Daoy (cell line): Measurements from ENCODE around the gene CD28. TPM values are rescaled to one million over a fixed set of nuclear protein-coding genes. Genes with fewer than 3 reads are reported as not detected.
"Not testable (repeated sequence)": the region's sequence is repeated elsewhere in the genome, so short reads cannot be mapped to it uniquely, and the experiment has no call there.

Experiments
- DNase-seq: peaks from one replicate; pipeline ENCODE4 v3.0.0-alpha.2; 2015; ENCODE audit warnings: low read depth
- total RNA-seq: library from RNA; depleted of rRNA; stranded (reverse); fragments of >200 nt; shearing (Covaris generic); gene quantifications from 2 replicates; pipeline ENCODE4 v1.2.3, GENCODE V29; 2014; rRNA removed

CD28 gene
- total RNA-seq, 1 experiment from 2014 or later, result not detected

- DNase-seq, result no peak
Measured at GRCh38 chr2:203783496-203784203, 77.2 kb downstream of the CD28 start.

- DNase-seq, result not testable (repeated sequence)
Measured at GRCh38 chr2:203784710-203785270, 78.4 kb downstream of the CD28 start.

GRCh38 chr2:203785391-203786110 lies 79.1 kb downstream of the CD28 start:
- not testable (repeated sequence) for DNase-seq

GRCh38 chr2:203786549-203787351 lies 80.3 kb downstream of the CD28 start:
- no peak for DNase-seq

GRCh38 chr2:203787979-203788378 lies 81.5 kb downstream of the CD28 start:
- no peak for DNase-seq

Other genes with a start within 250 kb of the CD28 start
- 5.8 and 16.4 TPM in 2 replicates for gene RAPH1, start 171.3 kb upstream of the CD28 start, total RNA-seq
- not detected in 2 replicates for gene CTLA4, start 161.1 kb downstream of the CD28 start, total RNA-seq
- not detected in 2 replicates for gene ICOS, start 230.1 kb downstream of the CD28 start, total RNA-seq